SK-N-MC (cell line): Measurements from ENCODE around the gene MAFB.

ENCODE experiments used
- DNase-seq: peaks from one replicate; pipeline ENCODE4 v3.0.0-alpha.2; 2011; ENCODE audit warnings: low read depth, low spot score
- H3K27ac ChIP-seq: fragments of 200-600 bp; sonication (generic); 2 replicates; pipeline ENCODE4 v1.5.1; 2016; ENCODE audit warnings: mixed run types
- H3K36me3 ChIP-seq: fragments of 200-600 bp; sonication (generic); 2 replicates; pipeline ENCODE4 v1.6.1; 2017; ENCODE audit warnings: antibody characterized with exemption, low read length, mixed read lengths; ENCODE audit not compliant: insufficient read depth
- H3K4me3 ChIP-seq: fragments of 200-600 bp; sonication (generic); 2 replicates; pipeline ENCODE4 v1.5.1; 2016
- H3K9ac ChIP-seq: fragments of 200-600 bp; sonication (generic); 2 replicates; pipeline ENCODE4 v1.8.0; 2017; ENCODE audit warnings: mixed run types, mixed read lengths; ENCODE audit not compliant: insufficient read length
- H3K9me3 ChIP-seq: fragments of 200-600 bp; sonication (generic); 2 replicates; pipeline ENCODE4 v1.6.1; 2017; ENCODE audit warnings: low read depth, mild to moderate bottlenecking, antibody characterized with exemption, low read length, moderate library complexity, mixed read lengths
- EZH2 ChIP-seq: fragments of 200-600 bp; sonication (generic); IDR thresholded peaks from one replicate; pipeline ENCODE4 v1.6.1; 2017; ENCODE audit warnings: antibody characterized with exemption
- FOXP2 ChIP-seq: optimal IDR thresholded peaks from 2 replicates; pipeline ENCODE3; 2011; ENCODE audit warnings: mild to moderate bottlenecking, moderate library complexity; ENCODE audit not compliant: insufficient read depth; ENCODE audit errors: extremely low read length, control extremely low read depth
- POLR2AphosphoS5 ChIP-seq: IDR thresholded peaks from 2 replicates; pipeline ENCODE4 v1.6.1; 2012; ENCODE audit warnings: mild to moderate bottlenecking, low read depth, low read length, borderline replicate concordance

The MAFB gene

GRCh38 chr20:40663991-40664880, 24.8 kb downstream of the MAFB start:
- Histone ChIP-seq H3K9ac (no peak overlapping the region), H3K36me3 (no peaks in the 10 kb centered on the region), H3K9me3 (no peaks in the 10 kb centered on the region), H3K4me3 (no peak overlapping the region), H3K27ac (no peak overlapping the region)
- DNase-seq, result no peak
- TF ChIP-seq EZH2 (no peak), POLR2AphosphoS5 (no peak), FOXP2 (no peak)

- no peak overlapping the region for H3K9ac ChIP-seq
- H3K27ac ChIP-seq, result no peak overlapping the region
- no peak for DNase-seq
- H3K4me3 ChIP-seq, result no peak overlapping the region
- TF ChIP-seq FOXP2, result no peak
- no peak for TF ChIP-seq EZH2
- TF ChIP-seq POLR2AphosphoS5, result no peak
- H3K36me3 ChIP-seq, result no peaks in the 10 kb centered on the region
- no peaks in the 10 kb centered on the region for H3K9me3 ChIP-seq
These were observed 25.7 kb downstream of the MAFB start for GRCh38 chr20:40663304-40663790.

GRCh38 chr20:40659567-40659966, 29.5 kb downstream of the MAFB start:
- DNase-seq, result no peak
- Histone ChIP-seq H3K9ac (no peak overlapping the region), H3K9me3 (no peaks in the 10 kb centered on the region), H3K4me3 (no peak overlapping the region), H3K36me3 (no peaks in the 10 kb centered on the region), H3K27ac (no peak overlapping the region)
- no peak for TF ChIP-seq FOXP2
- TF ChIP-seq EZH2, result no peak
- no peak for TF ChIP-seq POLR2AphosphoS5

- Histone ChIP-seq H3K36me3 (no peaks in the 10 kb centered on the region), H3K9me3 (no peaks in the 10 kb centered on the region), H3K9ac (no peak overlapping the region), H3K27ac (no peak overlapping the region), H3K4me3 (no peak overlapping the region)
- DNase-seq, result no peak
- no peak for TF ChIP-seq POLR2AphosphoS5
- TF ChIP-seq EZH2, result no peak
- TF ChIP-seq FOXP2, result no peak
These were observed 30.5 kb downstream of the MAFB start for GRCh38 chr20:40658509-40658908.

- H3K27ac ChIP-seq, result no peak overlapping the region
- no peak overlapping the region for H3K4me3 ChIP-seq
- DNase-seq, result no peak
- H3K9me3 ChIP-seq, result no peaks in the 10 kb centered on the region
- no peak for TF ChIP-seq EZH2
- TF ChIP-seq POLR2AphosphoS5, result no peak
- no peak for TF ChIP-seq FOXP2
- H3K36me3 ChIP-seq, result no peaks in the 10 kb centered on the region
- H3K9ac ChIP-seq, result no peak overlapping the region
These were observed 31.5 kb downstream of the MAFB start for GRCh38 chr20:40657526-40657925.

GRCh38 chr20:40655451-40655850, 33.6 kb downstream of the MAFB start:
- Histone ChIP-seq H3K9me3 (no peaks in the 10 kb centered on the region), H3K27ac (no peak overlapping the region), H3K9ac (no peak overlapping the region), H3K4me3 (no peak overlapping the region), H3K36me3 (no peaks in the 10 kb centered on the region)
- TF ChIP-seq FOXP2 (no peak), POLR2AphosphoS5 (no peak)
- DNase-seq, result no peak

- H3K36me3 ChIP-seq, result no peaks in the 10 kb centered on the region
- H3K4me3 ChIP-seq, result no peak overlapping the region
- no peak overlapping the region for H3K9ac ChIP-seq
- no peaks in the 10 kb centered on the region for H3K9me3 ChIP-seq
- no peak for TF ChIP-seq EZH2
- TF ChIP-seq POLR2AphosphoS5, result no peak
- no peak for TF ChIP-seq FOXP2
- DNase-seq, result no peak
- no peak overlapping the region for H3K27ac ChIP-seq
These were observed 34.2 kb downstream of the MAFB start for GRCh38 chr20:40654876-40655275.

GRCh38 chr20:40652441-40652987, 36.5 kb downstream of the MAFB start:
- Histone ChIP-seq H3K9me3 (no peaks in the 10 kb centered on the region), H3K36me3 (no peaks in the 10 kb centered on the region), H3K4me3 (no peak overlapping the region), H3K9ac (no peak overlapping the region), H3K27ac (no peak overlapping the region)
- DNase-seq, result no peak
- TF ChIP-seq FOXP2 (no peak), EZH2 (no peak), POLR2AphosphoS5 (no peak)
